ENCODE results near the gene PTGIS.
"Not testable (repeated sequence)": the region's sequence is repeated elsewhere in the genome, so short reads cannot be mapped to it uniquely, and the experiment has no call there.

PTGIS gene

DNA sequence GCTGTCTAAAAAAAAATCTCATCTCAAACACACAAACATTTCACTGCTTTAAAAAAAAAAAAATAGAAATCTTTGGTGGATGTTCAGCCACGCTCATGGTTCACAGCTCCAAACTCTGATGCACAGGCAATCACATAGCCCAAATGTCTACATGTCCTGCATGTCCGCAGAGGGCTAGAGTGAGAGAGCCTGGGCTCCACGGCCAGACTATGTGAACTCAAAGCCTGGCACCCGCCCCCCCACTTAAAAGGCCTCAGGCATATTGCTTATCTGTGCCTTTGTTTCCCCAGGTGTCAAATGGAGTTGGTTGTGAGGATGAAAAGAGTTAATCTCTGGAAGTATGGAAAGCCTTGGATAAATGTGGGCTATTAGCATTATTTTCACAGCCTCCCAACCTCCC lies 10.5 kb upstream of the PTGIS start:
- no peak for DNase-seq

- no peak for DNase-seq
These were observed 7.7 kb upstream of the PTGIS start for GRCh38 chr20:49575551-49576060.

GRCh38 chr20:49573900-49574416 lies 6.0 kb upstream of the PTGIS start:
- no peak for DNase-seq

DNA sequence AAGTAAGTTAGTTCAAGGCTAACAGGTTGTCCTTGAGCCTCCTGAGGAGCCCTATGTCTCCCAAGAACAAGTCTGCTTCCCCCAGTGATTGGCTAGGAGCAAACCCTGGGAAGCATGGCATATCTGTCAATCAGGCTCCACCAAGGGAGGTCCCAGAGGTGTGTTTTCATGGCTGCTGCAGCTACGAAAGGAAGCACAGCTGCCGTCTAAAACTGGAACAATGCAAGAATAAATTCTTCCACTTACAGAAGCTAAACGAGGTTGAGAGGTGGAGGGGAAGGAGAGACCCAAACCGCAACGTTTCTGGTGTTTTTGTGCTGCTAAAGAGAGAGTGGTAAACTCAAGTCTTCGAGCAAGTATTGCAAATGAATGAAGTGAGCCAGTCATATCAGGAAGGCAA lies 4.9 kb upstream of the PTGIS start:
- DNase-seq = no peak

DNA sequence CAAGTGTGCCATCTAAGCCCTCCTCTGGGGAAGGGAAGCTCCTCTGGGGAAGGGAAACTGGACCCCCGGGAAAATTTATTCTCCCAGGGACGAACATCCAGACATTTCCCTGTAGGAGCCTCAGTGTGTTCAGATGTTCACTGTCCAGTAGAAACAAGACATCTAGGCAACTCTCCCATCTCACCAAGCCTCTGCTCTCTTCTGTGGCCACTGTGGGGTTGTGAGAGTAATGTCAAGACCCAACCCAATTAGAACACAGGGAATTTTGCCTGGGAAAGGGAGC lies 3.6 kb upstream of the PTGIS start:
- no peak for DNase-seq

DNA sequence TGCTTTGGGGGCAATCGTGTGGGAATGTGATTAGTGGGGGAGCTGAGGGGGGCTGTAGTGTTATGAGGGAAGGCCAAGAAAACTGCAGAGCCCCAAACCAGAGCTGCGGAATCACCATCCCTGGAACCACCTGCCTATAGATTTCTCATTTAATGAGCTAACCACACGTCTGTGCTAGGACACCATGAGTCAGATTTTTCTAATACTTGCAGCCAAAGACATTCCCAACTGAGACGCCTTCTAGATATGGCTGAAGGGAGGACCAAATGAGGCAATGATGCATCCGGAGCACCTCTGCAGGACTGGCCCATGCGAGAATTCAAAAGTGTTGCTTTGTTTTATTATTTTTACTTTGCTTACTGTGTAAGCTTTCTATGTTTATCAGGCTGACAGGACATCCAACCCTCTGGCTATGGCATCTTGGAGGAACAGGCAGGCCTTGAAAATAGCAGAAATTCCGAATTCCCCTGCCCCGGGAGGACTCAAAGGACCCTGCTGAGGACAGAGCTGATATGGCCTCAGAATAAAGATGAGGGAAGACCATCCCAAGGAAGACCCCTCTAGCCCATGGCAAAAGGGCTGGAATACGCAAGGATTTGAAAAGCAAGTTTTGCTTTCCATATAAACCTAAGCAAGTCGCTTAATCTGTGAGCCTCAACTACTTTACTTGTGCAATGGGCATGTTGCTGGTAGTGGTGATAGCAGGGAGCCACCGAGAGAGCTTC lies 3.1 kb upstream of the PTGIS start:
- no peak for DNase-seq

DNA sequence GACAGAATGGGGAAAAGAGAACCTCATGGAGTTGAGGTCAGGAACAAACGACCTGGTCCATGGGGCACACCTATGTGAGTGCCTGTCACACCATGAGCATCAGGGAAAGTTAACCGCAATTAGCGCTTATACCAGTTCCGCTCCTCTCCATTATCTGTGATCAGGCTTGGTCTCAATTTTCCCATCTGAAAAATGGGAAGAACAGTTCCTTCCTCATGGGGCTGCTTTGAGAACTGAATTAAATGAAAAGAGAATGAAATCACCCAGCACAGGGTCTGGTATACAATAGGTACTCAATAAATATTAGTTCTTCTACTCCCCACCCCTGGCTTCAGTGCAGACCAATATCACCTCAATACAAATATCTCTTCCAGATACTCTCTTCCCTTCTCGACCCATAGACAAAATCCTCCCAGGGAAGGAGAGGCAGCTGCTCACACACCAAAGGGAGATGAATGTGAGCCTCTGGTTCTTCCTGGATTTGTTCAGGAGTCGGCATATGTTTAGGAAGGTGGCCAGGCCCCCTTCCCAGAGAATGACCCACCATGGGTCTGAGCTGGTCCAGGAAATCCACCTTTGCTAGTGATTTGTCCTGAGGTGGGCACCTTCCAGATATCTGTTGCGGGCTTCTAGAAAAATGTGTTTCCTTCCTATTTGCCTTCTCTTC lies 2.4 kb upstream of the PTGIS start:
- DNase-seq = no peak

DNA sequence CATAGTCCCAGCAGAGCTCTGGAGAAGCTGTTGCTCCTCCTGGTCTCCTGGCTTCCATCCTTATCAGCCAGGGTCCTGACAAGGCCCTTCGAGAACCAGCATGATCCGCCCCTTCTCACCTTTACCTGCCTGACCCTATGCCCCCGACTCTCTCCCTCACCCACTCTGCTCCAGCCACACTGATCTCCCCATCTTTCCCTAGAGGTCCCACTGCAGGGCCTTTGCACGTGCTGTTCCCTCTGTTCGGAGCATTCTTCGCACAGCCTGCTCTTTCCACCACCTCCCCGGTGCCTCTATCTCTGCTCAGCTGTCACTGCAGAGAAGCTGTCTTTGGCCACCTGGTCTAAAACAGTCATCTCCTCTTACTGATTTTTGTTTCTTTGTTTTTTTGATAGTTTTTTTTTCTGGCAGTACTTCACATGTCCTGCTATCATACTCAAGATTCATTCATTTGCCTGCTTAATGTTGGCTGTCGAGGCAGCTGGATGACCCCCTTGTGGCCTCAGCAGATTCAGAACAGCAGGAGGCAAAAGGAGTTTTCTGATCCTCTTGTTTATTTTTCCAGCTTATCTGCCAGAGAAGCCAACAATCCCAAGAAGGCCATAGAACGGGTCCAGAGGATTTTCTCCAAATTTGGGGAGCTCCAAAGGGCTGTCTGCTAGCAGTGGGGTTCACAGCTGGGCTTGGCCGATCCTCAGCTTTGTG lies 1.6 kb upstream of the PTGIS start:
- no peak for DNase-seq

GRCh38 chr20:49568278-49569151 lies 578 bp upstream of the PTGIS start:
- DNase-seq = no peak

GRCh38 chr20:49566401-49567364 lies 1.3 kb downstream of the PTGIS start:
- no peak for DNase-seq

DNA sequence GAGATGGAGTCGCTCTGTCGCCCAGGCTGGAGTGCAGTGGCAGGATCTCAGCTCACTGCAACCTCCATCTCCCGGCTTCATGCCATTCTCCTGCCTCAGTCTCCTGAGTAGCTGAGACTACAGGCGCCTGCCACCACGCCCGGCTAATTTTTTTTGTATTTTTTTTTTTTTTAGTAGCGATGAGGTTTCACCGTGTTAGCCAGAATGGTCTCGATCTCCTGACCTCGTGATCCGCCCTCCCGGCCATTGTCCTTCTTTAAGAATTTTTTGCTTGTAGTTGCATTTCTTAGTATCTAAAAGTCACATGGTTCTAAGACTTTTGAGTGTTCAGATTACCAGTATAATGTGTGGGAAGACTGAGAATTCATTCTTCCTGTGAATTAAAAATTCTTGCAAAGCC lies 2.9 kb downstream of the PTGIS start:
- not testable (repeated sequence) for DNase-seq

DNA sequence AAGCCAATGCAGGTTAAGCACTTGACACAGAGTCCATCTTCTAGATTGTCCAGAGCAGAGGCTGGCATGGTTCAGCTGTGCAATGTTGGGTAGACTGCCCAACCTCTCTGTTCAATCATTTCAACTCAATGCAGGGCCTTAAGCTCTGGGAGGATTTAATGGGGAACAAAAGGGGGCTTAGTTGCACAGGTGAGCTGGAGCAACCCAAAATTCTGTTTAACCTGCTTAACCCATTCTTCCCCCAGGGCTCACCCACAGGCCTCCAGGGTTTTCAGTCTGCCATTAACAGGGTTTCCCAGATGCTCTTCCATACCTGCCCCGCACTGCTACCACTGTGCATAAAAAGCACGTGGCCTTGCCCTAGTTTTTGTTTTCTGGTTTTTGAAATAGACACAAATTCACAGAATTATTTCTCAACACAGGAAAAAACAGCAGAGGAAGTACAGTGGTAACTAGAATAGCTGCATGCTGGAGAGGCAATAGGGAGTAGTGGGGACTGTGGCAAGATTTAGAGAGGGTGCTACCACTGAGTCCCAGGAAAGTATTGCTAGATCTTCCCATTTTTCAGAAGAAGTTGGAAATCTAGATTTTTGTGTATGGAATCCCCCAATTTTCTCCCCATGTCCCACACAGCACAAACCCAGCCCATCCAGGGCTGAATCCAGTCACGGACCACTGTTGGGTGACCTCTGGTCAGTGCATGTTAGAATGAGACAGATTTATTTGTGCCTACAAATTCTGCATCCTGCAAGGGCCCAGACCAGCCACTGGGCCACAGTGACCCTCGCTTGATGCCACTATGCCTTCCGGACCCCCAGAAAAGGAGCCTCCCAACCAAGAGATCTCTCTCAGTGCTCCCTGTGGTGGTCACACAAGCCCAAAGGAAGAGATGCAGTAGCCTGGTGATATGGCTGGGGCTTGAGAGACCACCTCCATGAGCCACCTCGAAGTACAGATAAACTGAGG lies 4.6 kb downstream of the PTGIS start:
- no peak for DNase-seq

- no peak for DNase-seq
These were observed 5.5 kb downstream of the PTGIS start for GRCh38 chr20:49562311-49563014.

GRCh38 chr20:49561806-49562205 lies 6.1 kb downstream of the PTGIS start:
- no peak for DNase-seq

DNA sequence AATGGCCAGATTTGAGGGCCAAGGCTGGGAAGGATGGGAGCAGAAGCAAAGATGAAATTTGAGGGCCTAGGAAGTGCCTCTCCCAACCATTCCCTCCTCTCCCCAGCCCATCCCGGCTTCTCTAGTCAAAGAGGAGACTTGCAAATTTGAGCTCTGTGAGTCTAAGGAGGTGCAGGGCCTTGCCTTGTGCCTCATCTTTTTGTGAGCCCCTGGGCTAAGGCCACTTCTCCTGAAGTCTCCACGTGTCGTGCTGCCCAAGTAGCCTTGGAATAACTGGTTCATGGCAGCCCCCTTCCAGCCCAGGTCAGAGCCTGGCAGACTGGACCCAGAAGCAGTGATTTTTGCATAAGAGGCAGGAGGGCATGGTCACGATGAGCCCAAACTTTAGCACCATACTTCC lies 6.7 kb downstream of the PTGIS start:
- DNase-seq = no peak

GRCh38 chr20:49560646-49561045 lies 7.3 kb downstream of the PTGIS start:
- no peak for DNase-seq

GRCh38 chr20:49560186-49560585 lies 7.8 kb downstream of the PTGIS start:
- no peak for DNase-seq

GRCh38 chr20:49559411-49560081 lies 8.4 kb downstream of the PTGIS start:
- DNase-seq = no peak

DNA sequence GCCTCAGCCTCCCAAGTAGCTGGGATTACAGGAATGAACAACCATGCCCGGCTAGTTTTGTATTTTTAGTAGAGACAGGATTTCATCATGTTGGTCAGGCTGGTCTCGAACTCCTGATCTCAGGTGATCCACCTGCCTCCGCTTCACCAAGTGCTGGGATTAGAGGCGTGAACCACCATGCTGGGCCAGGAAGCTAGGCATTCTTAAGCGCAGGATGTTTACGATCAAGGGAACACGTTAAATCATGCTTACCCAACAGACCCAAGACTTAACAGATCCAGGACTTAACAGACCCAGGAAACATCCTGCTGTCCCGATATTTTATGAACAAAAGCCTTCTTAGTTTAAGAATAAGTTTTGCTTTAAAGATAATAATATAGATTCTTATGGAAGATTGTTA lies 9.1 kb downstream of the PTGIS start:
- DNase-seq = no peak

Data from stimulated activated naive CD4-positive, alpha-beta T cell (primary cell).